Adrenal gland (tissue), 12 donors: Measurements from ENCODE around the gene TRMT61A. TPM values are rescaled to one million over a fixed set of nuclear protein-coding genes. Genes with fewer than 3 reads are reported as not detected.
"Not testable (repeated sequence)": the region's sequence is repeated elsewhere in the genome, so short reads cannot be mapped to it uniquely, and the experiment has no call there.

Source experiments
- DNase-seq, 7 donors: peaks; one replicate each; pipeline ENCODE4 v3.0.0-alpha.2; 2019 to 2020
- H3K27ac ChIP-seq, 5 donors: fragments of 200-600 bp; sonication (generic) in 4 of 5; 1 replicate in 3 of 5; 2 replicates in 2 of 5; pipeline versions ENCODE4 v1.5.1 to v1.8.0; 2016 to 2020; ENCODE audit warnings: mild to moderate bottlenecking in 1 of 5
- H3K27me3 ChIP-seq: fragments of 200-600 bp; 2 replicates; pipeline ENCODE4 v1.8.0; 2021
- H3K36me3 ChIP-seq, 2 donors: fragments of 200-600 bp; replicated peaks in 1 of 2; 1 replicate in 1 of 2; 2 replicates in 1 of 2; pipeline versions ENCODE4 v1.5.1 to v1.8.0; 2018 to 2022
- H3K4me1 ChIP-seq, 2 donors: fragments of 200-600 bp; replicated peaks in 1 of 2; 1 replicate in 1 of 2; 2 replicates in 1 of 2; pipeline versions ENCODE4 v1.5.1 to v1.8.0; 2018 to 2021
- H3K4me3 ChIP-seq, 4 donors: fragments of 200-600 bp; sonication (generic) in 3 of 4; one replicate each; pipeline ENCODE4 v1.5.1; 2016 to 2018
- H3K9me3 ChIP-seq, 3 donors: fragments of 200-600 bp; sonication (generic) in 1 of 3; replicated peaks in 1 of 3; 1 replicate in 2 of 3; 2 replicates in 1 of 3; pipeline versions ENCODE4 v1.5.1 to v1.8.0; 2016 to 2021
- CTCF ChIP-seq, 6 experiments: fragments of 450-650 bp in 4 of 6; fragments of 200-600 bp in 2 of 6; sonication (generic) in 1 of 6; IDR thresholded peaks; 1 replicate in 5 of 6; 2 replicates in 1 of 6; pipeline versions ENCODE4 v1.5.1 to v1.8.0; 2016 to 2021; ENCODE audit warnings: antibody characterized with exemption in 6 of 6, mild to moderate bottlenecking in 2 of 6, moderate library complexity in 1 of 6
- POLR2A ChIP-seq, 2 donors: fragments of 450-650 bp; IDR thresholded peaks; one replicate each; pipeline ENCODE4 v1.6.1; 2017; ENCODE audit warnings: antibody characterized with exemption in 2 of 2, mild to moderate bottlenecking in 2 of 2, moderate library complexity in 1 of 2
- WGBS, 4 donors: extraction: QIAGEN DNeasy Blood & Tissue Kit in 2 of 4; methylation state at CpG; one replicate each; pipeline versions ENCODE4 v1.1.5 to v1.1.7; 2013 to 2017; 5-methylcytosine and 5-hydroxymethylcytosine counted together
- intact Hi-C, 2 donors: fragments of 100-400 bp; cut with DNase I; formaldehyde crosslinking; loops; one replicate each; pipeline versions ENCODE4 v1.14.1 to v1.15.0; 2022 to 2023
- polyA plus RNA-seq, 3 donors: library from polyadenylated mRNA; stranded (reverse); fragments of 200-250 nt in 2 of 3; fragments of 350-450 nt in 1 of 3; fragmentation: Illumina TruSeq in 1 of 3; extraction: RNeasy Lipid Tissue Mini Kit (QIAGEN cat#74804) in 1 of 3; gene quantifications; one replicate each; pipeline ENCODE4 v1.2.3, GENCODE V29; 2013 to 2014
- total RNA-seq, 9 donors: library from RNA; depleted of rRNA in 4 of 9; stranded (reverse); fragments of >200 nt in 4 of 9; fragments of 120-200 nt in 1 of 9; fragmentation: NEBNext Ultra II Directional in 1 of 9; extraction: Animal tissue kit (Norgen Biotek cat#: 25700) in 1 of 9; gene quantifications; one replicate each; pipeline versions ENCODE4 v1.1.0 to v1.2.4, GENCODE V29; 2013 to 2023
- donor health status: healthy with polysubstance abuse.
- donor health status: Bipolar disorder and iron deficiency.
- donor health status: DM: yes; HTN: yes; CAD: no.
- donor health status: DM: no; HTN: no; CAD: no.
- donor health status: DM: no; HTN: no; CAD: no.
- donor health status: DM: yes; HTN: yes; CAD: no.

The TRMT61A gene
- total and polyA plus RNA-seq, 12 donors = 2.5 to 26.0 (median 13.5) TPM

- WGBS, 4 donors = 89 to 93% (median 90%) methylated on average over 7 to 11 of the region's 11 CpGs
- TF ChIP-seq POLR2A (IDR thresholded peaks at IDR 0.05) (no peak), CTCF (IDR thresholded peaks at IDR 0.05) (no peak)
- Histone ChIP-seq H3K4me1 (peaks cover 18 to 29% of the 10 kb centered on the region in 2 donors), H3K9me3 (no peaks in the 10 kb centered on the region), H3K27me3 (no peaks in the 10 kb centered on the region), H3K4me3 (no peak overlapping the region), H3K36me3 (peaks cover 0 to 18% of the 10 kb centered on the region in 2 donors), H3K27ac (peak overlapping the region in 1 of 5 donors; percentile 52)
- peak in 2 of 7 donors; percentile 11 to 17 for DNase-seq
- intact Hi-C loops = no loop called here
Observed at GRCh38 chr14:103509864-103510723, 18.9 kb upstream of the TRMT61A start.

GRCh38 chr14:103510724-103511693, 18.0 kb upstream of the TRMT61A start:
- H3K4me1 ChIP-seq = peaks cover 18 to 29% of the 10 kb centered on the region in 2 donors
- no peak overlapping the region for H3K27ac ChIP-seq
- TF ChIP-seq CTCF (IDR thresholded peaks at IDR 0.05) (no peak), POLR2A (IDR thresholded peaks at IDR 0.05) (no peak)
- DNase-seq = peak in 2 of 7 donors; percentile 13 to 19
- H3K27me3 ChIP-seq = no peaks in the 10 kb centered on the region
- WGBS, 4 donors = 84 to 94% (median 91%) methylated on average over 17 to 26 of the region's 26 CpGs
- peaks cover 0 to 8% of the 10 kb centered on the region in 2 donors for H3K36me3 ChIP-seq
- H3K4me3 ChIP-seq = no peak overlapping the region
- intact Hi-C loops = no loop called here
- no peaks in the 10 kb centered on the region for H3K9me3 ChIP-seq

- intact Hi-C loops, H3K36me3 ChIP-seq, H3K9me3 ChIP-seq, H3K27me3 ChIP-seq, H3K4me3 ChIP-seq: not testable (repeated sequence)
- DNase-seq = peak in 2 of 7 donors; percentile 13 to 14
- 94 to 98% (median 96%) methylated on average over 8 of the region's 8 CpGs for WGBS, 4 donors
- Histone ChIP-seq H3K4me1 (peaks cover 18 to 25% of the 10 kb centered on the region in 2 donors), H3K27ac (peak overlapping the region in 3 of 5 donors; percentile 46 to 76 (median 66))
Observed at GRCh38 chr14:103512180-103512579, 16.8 kb upstream of the TRMT61A start.

- 43 to 81% (median 60%) methylated on average over 15 to 25 of the region's 25 CpGs for WGBS, 4 donors
- peak in 6 of 7 donors; percentile 62 to 86 (median 80) for DNase-seq
Observed at GRCh38 chr14:103512701-103513611, 16.0 kb upstream of the TRMT61A start.

More at GRCh38 chr14:103512701-103513611, 16.0 kb upstream of the TRMT61A start:
- Histone ChIP-seq H3K9me3 (no peaks in the 10 kb centered on the region), H3K27me3 (no peaks in the 10 kb centered on the region), H3K36me3 (peaks cover 0 to 5% of the 10 kb centered on the region in 2 donors), H3K4me1 (peaks cover 14 to 22% of the 10 kb centered on the region in 2 donors), H3K27ac (peak overlapping the region in 3 of 5 donors; percentile 46 to 76 (median 66)), H3K4me3 (no peak overlapping the region)
- intact Hi-C loops = no loop called here
- TF ChIP-seq CTCF (IDR thresholded peaks at IDR 0.05) (no peak), POLR2A (IDR thresholded peaks at IDR 0.05) (peak in 1 of 2 donors; percentile 25)
